ENCODE data around the gene CD163. TPM values are rescaled to one million over a fixed set of nuclear protein-coding genes. Genes with fewer than 3 reads are reported as not detected.
"Not testable (repeated sequence)": the region's sequence is repeated elsewhere in the genome, so short reads cannot be mapped to it uniquely, and the experiment has no call there.

Gene CD163
- total RNA-seq, 1 experiment from 2014 or later = not detected

GRCh38 chr12:7514416-7514815 is 10.8 kb upstream of the CD163 start:
- ChIA-PET POLR2A (ENCODE audit: unreplicated experiment) (no interaction called here), CTCF (no interaction called here)
- H3K36me3 ChIP-seq (ENCODE audit: low read depth) = no peaks in the 10 kb centered on the region
- no peaks in the 10 kb centered on the region for H3K9me3 ChIP-seq (ENCODE audit: insufficient read depth, low read depth)
- H3K9me2 ChIP-seq (ENCODE audit: insufficient read depth) = no peaks in the 10 kb centered on the region
- DNase-seq = no peak
- no peaks in the 10 kb centered on the region for H4K20me1 ChIP-seq (ENCODE audit: insufficient read depth)
- H2AFZ ChIP-seq = no peak overlapping the region
- no peaks in the 10 kb centered on the region for H3K27me3 ChIP-seq (ENCODE audit: insufficient read depth, low read depth)
- intact Hi-C loops (cut with micrococcal nuclease; ENCODE audit: unreplicated experiment) = no loop called here
- no peak overlapping the region for H3K4me3 ChIP-seq
- no peaks in the 10 kb centered on the region for H3K4me1 ChIP-seq (replicated peaks; ENCODE audit: insufficient read depth)
- H3K79me2 ChIP-seq (ENCODE audit: low read depth) = no peaks in the 10 kb centered on the region
- no peak overlapping the region for H3K27ac ChIP-seq
- TF ChIP-seq EZH2 (IDR thresholded peaks at IDR 0.05; ENCODE audit: low read depth) (no peak), CTCF (conservative IDR thresholded peaks at IDR 0.05) (no peak)
- BruUV-seq (replicated peaks) = no TSS peak
- H3K4me2 ChIP-seq = no peak overlapping the region
- no peaks in the 10 kb centered on the region for H3F3A ChIP-seq (ENCODE audit: insufficient read depth, low read depth)

- CTCF ChIA-PET = no interaction called here
- peak in 1 of 2 experiments; percentile 45 for DNase-seq
- no TSS peak for BruUV-seq (replicated peaks)
Measured at GRCh38 chr12:7512553-7512952, 9.0 kb upstream of the CD163 start.

GRCh38 chr12:7509793-7510470 is 6.4 kb upstream of the CD163 start:
- H2AFZ ChIP-seq; H4K20me1 ChIP-seq (ENCODE audit: insufficient read depth); H3K36me3 ChIP-seq (ENCODE audit: low read depth); H3K4me3 ChIP-seq; H3K4me1 ChIP-seq (replicated peaks; ENCODE audit: insufficient read depth); BruUV-seq (replicated peaks); POLR2A ChIA-PET (ENCODE audit: unreplicated experiment); H3F3A ChIP-seq (ENCODE audit: insufficient read depth, low read depth); H3K27ac ChIP-seq; CTCF ChIA-PET; H3K4me2 ChIP-seq; DNase-seq; H3K79me2 ChIP-seq (ENCODE audit: low read depth); intact Hi-C loops (cut with micrococcal nuclease; ENCODE audit: unreplicated experiment); H3K9me3 ChIP-seq (ENCODE audit: insufficient read depth, low read depth); H3K27me3 ChIP-seq (ENCODE audit: insufficient read depth, low read depth); H3K9me2 ChIP-seq (ENCODE audit: insufficient read depth): not testable (repeated sequence)

More at GRCh38 chr12:7512553-7512952, 9.0 kb upstream of the CD163 start:
- H3K79me2 ChIP-seq (ENCODE audit: low read depth) = no peaks in the 10 kb centered on the region
- intact Hi-C loops (cut with micrococcal nuclease; ENCODE audit: unreplicated experiment) = no loop called here
- no peak overlapping the region for H2AFZ ChIP-seq
- H3K27me3 ChIP-seq (ENCODE audit: insufficient read depth, low read depth) = no peaks in the 10 kb centered on the region
- no peaks in the 10 kb centered on the region for H3K9me3 ChIP-seq (ENCODE audit: insufficient read depth, low read depth)
- POLR2A ChIA-PET (ENCODE audit: unreplicated experiment) = no interaction called here
- no peaks in the 10 kb centered on the region for H4K20me1 ChIP-seq (ENCODE audit: insufficient read depth)
- no peaks in the 10 kb centered on the region for H3K4me1 ChIP-seq (replicated peaks; ENCODE audit: insufficient read depth)
- no peaks in the 10 kb centered on the region for H3K36me3 ChIP-seq (ENCODE audit: low read depth)
- no peaks in the 10 kb centered on the region for H3K9me2 ChIP-seq (ENCODE audit: insufficient read depth)
- no peak overlapping the region for H3K27ac ChIP-seq
- no peak overlapping the region for H3K4me2 ChIP-seq
- no peaks in the 10 kb centered on the region for H3F3A ChIP-seq (ENCODE audit: insufficient read depth, low read depth)
- H3K4me3 ChIP-seq = no peak overlapping the region
- no peak for TF ChIP-seq EZH2 (IDR thresholded peaks at IDR 0.05; ENCODE audit: low read depth)
- TF ChIP-seq CTCF (conservative IDR thresholded peaks at IDR 0.05) = no peak

- DNase-seq = no peak
- Histone ChIP-seq H3K4me3 (no peak overlapping the region), H3K9me2 (ENCODE audit: insufficient read depth) (no peaks in the 10 kb centered on the region), H3K9me3 (ENCODE audit: insufficient read depth, low read depth) (no peaks in the 10 kb centered on the region), H3K36me3 (ENCODE audit: low read depth) (no peaks in the 10 kb centered on the region), H2AFZ (no peak overlapping the region), H3K4me2 (no peak overlapping the region), H3K27me3 (ENCODE audit: insufficient read depth, low read depth) (no peaks in the 10 kb centered on the region), H3K79me2 (ENCODE audit: low read depth) (no peaks in the 10 kb centered on the region), H3K4me1 (replicated peaks; ENCODE audit: insufficient read depth) (no peaks in the 10 kb centered on the region), H3F3A (ENCODE audit: insufficient read depth, low read depth) (no peaks in the 10 kb centered on the region), H4K20me1 (ENCODE audit: insufficient read depth) (no peaks in the 10 kb centered on the region), H3K27ac (no peak overlapping the region)
- TF ChIP-seq CTCF (conservative IDR thresholded peaks at IDR 0.05) (no peak), EZH2 (IDR thresholded peaks at IDR 0.05; ENCODE audit: low read depth) (no peak)
- intact Hi-C loops (cut with micrococcal nuclease; ENCODE audit: unreplicated experiment) = no loop called here
- ChIA-PET POLR2A (ENCODE audit: unreplicated experiment) (no interaction called here), CTCF (no interaction called here)
- BruUV-seq (replicated peaks) = no TSS peak
Measured at GRCh38 chr12:7502612-7503011, 965 bp downstream of the CD163 start.

All from PC-9 (cell line).